ENCODE measurements around the gene PTPMT1.
"Not testable (repeated sequence)": the region's sequence is repeated elsewhere in the genome, so short reads cannot be mapped to it uniquely, and the experiment has no call there.

The PTPMT1 gene

GRCh38 chr11:47558695-47559094, 6.7 kb upstream of the PTPMT1 start:
- no peak for TF ChIP-seq POLR2A (IDR thresholded peaks at IDR 0.05; ENCODE audit: low read depth, low read length)
- DNase-seq (ENCODE audit: insufficient read length, low spot score) (no peak), FAIRE-seq (no peak)

GRCh38 chr11:47560426-47560825, 5.0 kb upstream of the PTPMT1 start:
- TF ChIP-seq POLR2A (IDR thresholded peaks at IDR 0.05; ENCODE audit: low read depth, low read length), result no peak
- FAIRE-seq (no peak), DNase-seq (ENCODE audit: insufficient read length, low spot score) (no peak)

GRCh38 chr11:47562393-47562792, 3.0 kb upstream of the PTPMT1 start:
- not testable (repeated sequence) for FAIRE-seq; DNase-seq (ENCODE audit: insufficient read length, low spot score)

GRCh38 chr11:47564366-47564765, 1.0 kb upstream of the PTPMT1 start:
- DNase-seq (ENCODE audit: insufficient read length, low spot score); FAIRE-seq: not testable (repeated sequence)

GRCh38 chr11:47564933-47565339, 463 bp upstream of the PTPMT1 start:
- DNase-seq (ENCODE audit: insufficient read length, low spot score) (no peak), FAIRE-seq (no peak)
- no peak for TF ChIP-seq POLR2A (IDR thresholded peaks at IDR 0.05; ENCODE audit: low read depth, low read length)

GRCh38 chr11:47566149-47566698, 825 bp downstream of the PTPMT1 start:
- no peak for TF ChIP-seq POLR2A (IDR thresholded peaks at IDR 0.05; ENCODE audit: low read depth, low read length)
- no peak for DNase-seq (ENCODE audit: insufficient read length, low spot score)
- FAIRE-seq, result no peak

GRCh38 chr11:47569646-47570045, 4.2 kb downstream of the PTPMT1 start:
- DNase-seq (ENCODE audit: insufficient read length, low spot score) (no peak), FAIRE-seq (no peak)
- TF ChIP-seq POLR2A (IDR thresholded peaks at IDR 0.05; ENCODE audit: low read depth, low read length), result no peak

GRCh38 chr11:47570651-47571356, 5.4 kb downstream of the PTPMT1 start:
- TF ChIP-seq POLR2A (IDR thresholded peaks at IDR 0.05; ENCODE audit: low read depth, low read length), result no peak
- DNase-seq (ENCODE audit: insufficient read length, low spot score), result no peak
- FAIRE-seq, result no peak

GRCh38 chr11:47571357-47571729, 5.9 kb downstream of the PTPMT1 start:
- DNase-seq (ENCODE audit: insufficient read length, low spot score) (no peak), FAIRE-seq (no peak)
- no peak for TF ChIP-seq POLR2A (IDR thresholded peaks at IDR 0.05; ENCODE audit: low read depth, low read length)

GRCh38 chr11:47571895-47572294, 6.5 kb downstream of the PTPMT1 start:
- TF ChIP-seq POLR2A (IDR thresholded peaks at IDR 0.05; ENCODE audit: low read depth, low read length), result no peak
- DNase-seq (ENCODE audit: insufficient read length, low spot score) (peak; percentile 60), FAIRE-seq (no peak)

- DNase-seq (ENCODE audit: insufficient read length, low spot score), result no peak
- no peak for TF ChIP-seq POLR2A (IDR thresholded peaks at IDR 0.05; ENCODE audit: low read depth, low read length)
- no peak for FAIRE-seq
Observed at GRCh38 chr11:47572715-47573255, 7.4 kb downstream of the PTPMT1 start.

GRCh38 chr11:47573321-47573720, 7.9 kb downstream of the PTPMT1 start:
- no peak for DNase-seq (ENCODE audit: insufficient read length, low spot score)
- no peak for FAIRE-seq
- TF ChIP-seq POLR2A (IDR thresholded peaks at IDR 0.05; ENCODE audit: low read depth, low read length), result no peak

- FAIRE-seq (no peak), DNase-seq (ENCODE audit: insufficient read length, low spot score) (no peak)
- no peak for TF ChIP-seq POLR2A (IDR thresholded peaks at IDR 0.05; ENCODE audit: low read depth, low read length)
Observed at GRCh38 chr11:47577460-47578041, 12.2 kb downstream of the PTPMT1 start.

- FAIRE-seq, result no peak
- peak; percentile 86 for TF ChIP-seq POLR2A (IDR thresholded peaks at IDR 0.05; ENCODE audit: low read depth, low read length)
- DNase-seq (ENCODE audit: insufficient read length, low spot score), result peak; percentile 85
Observed at GRCh38 chr11:47578524-47579494, 13.4 kb downstream of the PTPMT1 start, which contains the start of the genes KBTBD4 and NDUFS3. TSS of gene KBTBD4 (minus strand) at chr11:47578970. CDS start at chr11:47578951, 19 bp downstream. TSS of gene NDUFS3 (plus strand) at chr11:47579074. CDS start at chr11:47579092, 18 bp downstream.

Measured in H54 (cell line).